Neuronal stem cell (in vitro differentiated cells): Measurements from ENCODE around the gene WDR83.
A peak's percentile ranks its signal among the peaks of the same experiment; 100 is the strongest.

Experiments used
- DNase-seq: peaks from one replicate; pipeline ENCODE4 v3.0.0-alpha.2; 2013; ENCODE audit warnings: low spot score
- H2AFZ ChIP-seq: one replicate; pipeline ENCODE4 v1.6.1; 2013; ENCODE audit warnings: mild to moderate bottlenecking, low read length, inconsistent platforms
- H2AK5ac ChIP-seq: 2 replicates; pipeline ENCODE4 v1.6.1; 2013; ENCODE audit warnings: low read depth, mild to moderate bottlenecking, inconsistent platforms, low read length, moderate library complexity, mixed read lengths
- H2BK120ac ChIP-seq: 2 replicates; pipeline ENCODE4 v1.6.1; 2013; ENCODE audit warnings: low read depth, mild to moderate bottlenecking, inconsistent platforms, low read length, moderate library complexity, mixed read lengths
- H2BK12ac ChIP-seq: one replicate; pipeline ENCODE4 v1.6.1; 2013; ENCODE audit warnings: low read length, inconsistent platforms
- H2BK15ac ChIP-seq: 2 replicates; pipeline ENCODE4 v1.6.1; 2013; ENCODE audit warnings: mild to moderate bottlenecking, low read length, inconsistent platforms, mixed read lengths
- H2BK5ac ChIP-seq: one replicate; pipeline ENCODE4 v1.6.1; 2013; ENCODE audit warnings: inconsistent platforms, mild to moderate bottlenecking, low read length, moderate library complexity
- H3K14ac ChIP-seq: one replicate; pipeline ENCODE4 v1.6.1; 2013; ENCODE audit warnings: low read length, inconsistent platforms
- H3K18ac ChIP-seq: 2 replicates; pipeline ENCODE4 v1.6.1; 2013; ENCODE audit warnings: low read length, inconsistent platforms
- H3K23ac ChIP-seq: 2 replicates; pipeline ENCODE4 v1.6.1; 2013; ENCODE audit warnings: low read depth, mild to moderate bottlenecking, mixed read lengths, low read length, inconsistent platforms; ENCODE audit not compliant: poor library complexity
- H3K27ac ChIP-seq: replicated peaks from 3 replicates; pipeline ENCODE4 v1.5.1; 2013; ENCODE audit warnings: low read length, inconsistent platforms
- H3K27me3 ChIP-seq, 3 experiments: 2 replicates each; pipeline ENCODE4 v1.6.1; 2013; ENCODE audit warnings: low read length in 3 of 3, mild to moderate bottlenecking in 2 of 3, inconsistent platforms in 1 of 3, low read depth in 1 of 3, mixed read lengths in 1 of 3, moderate library complexity in 1 of 3; ENCODE audit not compliant: control insufficient read depth in 3 of 3, insufficient read depth in 3 of 3
- H3K36me3 ChIP-seq, 2 donors: replicated peaks in 1 of 2; 2 replicates each; pipeline ENCODE4 v1.6.1; 2013; ENCODE audit warnings: low read length in 2 of 2; ENCODE audit not compliant: control insufficient read depth in 2 of 2, insufficient read depth in 2 of 2
- H3K4ac ChIP-seq: 2 replicates; pipeline ENCODE4 v1.6.1; 2013; ENCODE audit warnings: inconsistent platforms, mild to moderate bottlenecking, low read length, moderate library complexity
- H3K4me1 ChIP-seq, 2 donors: 1 replicate in 1 of 2; 2 replicates in 1 of 2; pipeline ENCODE4 v1.6.1; 2013; ENCODE audit warnings: low read length in 2 of 2, low read depth in 1 of 2; ENCODE audit not compliant: control insufficient read depth in 2 of 2, insufficient read depth in 1 of 2
- H3K4me2 ChIP-seq: one replicate; pipeline ENCODE4 v1.6.1; 2013; ENCODE audit warnings: mild to moderate bottlenecking, low read length, inconsistent platforms; ENCODE audit not compliant: insufficient read depth, poor library complexity, severe bottlenecking
- H3K4me3 ChIP-seq, 2 donors: 2 replicates each; pipeline ENCODE4 v1.5.1; 2013; ENCODE audit warnings: low read length in 2 of 2, mild to moderate bottlenecking in 2 of 2, inconsistent platforms in 1 of 2, moderate library complexity in 1 of 2
- H3K79me1 ChIP-seq: one replicate; pipeline ENCODE4 v1.6.1; 2013; ENCODE audit warnings: low read depth, mild to moderate bottlenecking, inconsistent platforms, low read length, moderate library complexity
- H3K9ac ChIP-seq: one replicate; pipeline ENCODE4 v1.6.1; 2013; ENCODE audit warnings: mild to moderate bottlenecking, low read depth, low read length, inconsistent platforms; ENCODE audit not compliant: poor library complexity
- H3K9me3 ChIP-seq, 2 donors: replicated peaks in 1 of 2; 2 replicates each; pipeline versions ENCODE3 to v1.6.1; 2013; ENCODE audit warnings: low read length in 2 of 2, mild to moderate bottlenecking in 2 of 2, inconsistent platforms in 1 of 2, low read depth in 1 of 2, mixed read lengths in 1 of 2, moderate library complexity in 1 of 2; ENCODE audit not compliant: control insufficient read depth in 2 of 2, insufficient read depth in 1 of 2
- H4K8ac ChIP-seq: one replicate; pipeline ENCODE4 v1.6.1; 2013; ENCODE audit warnings: low read depth, mild to moderate bottlenecking, inconsistent platforms, low read length, moderate library complexity
- H4K91ac ChIP-seq: one replicate; pipeline ENCODE4 v1.6.1; 2013; ENCODE audit warnings: low read length, low read depth, mild to moderate bottlenecking, inconsistent platforms; ENCODE audit not compliant: poor library complexity
- whole genome bisulfite sequencing, 2 donors: extraction: QIAGEN DNeasy Blood & Tissue Kit; methylation state at CpG; one replicate each; pipeline ENCODE4 v1.1.7; 2013; ENCODE audit warnings: missing lambda C conversion rate in 2 of 2, mixed read lengths in 1 of 2; ENCODE audit not compliant: insufficient read length in 2 of 2, insufficient replicate concordance in 1 of 2; ENCODE audit errors: extremely low coverage in 2 of 2; 5-methylcytosine and 5-hydroxymethylcytosine counted together

Gene WDR83

GRCh38 chr19:12721656-12722565 lies 55.3 kb downstream of the WDR83 start:
- Histone ChIP-seq H3K79me1 (peaks cover 12% of the 10 kb centered on the region), H3K4me3 (peak overlapping the region; percentile 79 to 85), H3K27ac (peak overlapping the region; percentile 97), H4K91ac (no peak overlapping the region), H2BK5ac (peak overlapping the region; percentile 40), H2BK15ac (no peak overlapping the region), H2BK12ac (no peak overlapping the region), H3K9me3 (no peaks in the 10 kb centered on the region), H2AK5ac (peak overlapping the region; percentile 3), H3K9ac (peak overlapping the region; percentile 87), H3K27me3 (no peaks in the 10 kb centered on the region), H4K8ac (no peak overlapping the region), H3K4me1 (peaks cover 6 to 7% of the 10 kb centered on the region in 2 donors), H3K36me3 (peaks cover 16 to 38% of the 10 kb centered on the region in 2 donors), H2BK120ac (peak overlapping the region; percentile 0), H2AFZ (peak overlapping the region; percentile 79), H3K4me2 (peak overlapping the region; percentile 93), H3K18ac (peak overlapping the region; percentile 92), H3K4ac (no peak overlapping the region), H3K14ac (no peak overlapping the region), H3K23ac (peak overlapping the region; percentile 44)
- peak; percentile 80 for DNase-seq
- WGBS, 2 donors, result no CpG with 5 or more reads among the region's 65 CpGs

GRCh38 chr19:12722566-12723380 lies 56.2 kb downstream of the WDR83 start:
- Histone ChIP-seq H3K23ac (no peak overlapping the region), H2BK15ac (no peak overlapping the region), H3K18ac (no peak overlapping the region), H3K14ac (no peak overlapping the region), H3K4me3 (peak overlapping the region; percentile 79 to 93), H2BK12ac (no peak overlapping the region), H3K9me3 (no peaks in the 10 kb centered on the region), H3K27ac (peak overlapping the region; percentile 97), H3K4ac (no peak overlapping the region), H3K4me2 (peak overlapping the region; percentile 89), H3K36me3 (peaks cover 11 to 32% of the 10 kb centered on the region in 2 donors), H4K91ac (no peak overlapping the region), H3K4me1 (peaks cover 6 to 7% of the 10 kb centered on the region in 2 donors), H2BK5ac (peak overlapping the region; percentile 40), H4K8ac (no peak overlapping the region), H3K79me1 (peaks cover 12% of the 10 kb centered on the region), H3K27me3 (no peaks in the 10 kb centered on the region), H2BK120ac (no peak overlapping the region), H2AFZ (peak overlapping the region; percentile 91), H3K9ac (peak overlapping the region; percentile 79), H2AK5ac (no peak overlapping the region)
- whole genome bisulfite sequencing, 2 donors, result no CpG with 5 or more reads among the region's 32 CpGs
- peak; percentile 99 for DNase-seq

- no peak overlapping the region for H2BK5ac ChIP-seq
- H3K4me1 ChIP-seq, result peaks cover 6 to 7% of the 10 kb centered on the region in 2 donors
- no peak for DNase-seq
- peaks cover 12% of the 10 kb centered on the region for H3K79me1 ChIP-seq
- H2BK12ac ChIP-seq, result no peak overlapping the region
- H4K8ac ChIP-seq, result no peak overlapping the region
- no peak overlapping the region for H3K14ac ChIP-seq
- H2BK120ac ChIP-seq, result no peak overlapping the region
- WGBS, 2 donors, result no CpG with 5 or more reads among the region's 7 CpGs
- no peak overlapping the region for H3K18ac ChIP-seq
- H2BK15ac ChIP-seq, result no peak overlapping the region
- no peaks in the 10 kb centered on the region for H3K9me3 ChIP-seq
- H2AK5ac ChIP-seq, result no peak overlapping the region
- H3K9ac ChIP-seq, result peak overlapping the region; percentile 72
- no peak overlapping the region for H4K91ac ChIP-seq
- no peak overlapping the region for H3K4ac ChIP-seq
- no peaks in the 10 kb centered on the region for H3K27me3 ChIP-seq
- peak overlapping the region; percentile 91 for H2AFZ ChIP-seq
- peak overlapping the region; percentile 79 to 93 for H3K4me3 ChIP-seq
- H3K4me2 ChIP-seq, result peak overlapping the region; percentile 89
- H3K23ac ChIP-seq, result no peak overlapping the region
- peaks cover 13 to 32% of the 10 kb centered on the region in 2 donors for H3K36me3 ChIP-seq
- peak overlapping the region; percentile 75 for H3K27ac ChIP-seq
Observed at GRCh38 chr19:12723381-12723640, 56.7 kb downstream of the WDR83 start.
